H1 (cell line): ENCODE measurements around the gene SH3PXD2A. TPM values are rescaled to one million over a fixed set of nuclear protein-coding genes. Genes with fewer than 3 reads are reported as not detected.

Experiments
- CTCF ChIA-PET: fragments of 300-600 bp; sonication (Branson Sonifier 250); formaldehyde crosslinking; loops from one replicate; lab custom pipeline; 2021; ENCODE audit not compliant: partially characterized antibody; lab: Charles Lee
- POLR2A ChIA-PET: fragments of 300-600 bp; sonication (Branson Sonifier 250); formaldehyde crosslinking; loops from one replicate; lab custom pipeline; 2021; ENCODE audit warnings: inconsistent platforms; ENCODE audit not compliant: partially characterized antibody; lab: Charles Lee
- DNase-seq, 2 experiments: peaks; one replicate each; pipeline versions ENCODE4 v3.0.0 to v3.0.0-alpha.2; 2010 to 2022; ENCODE audit warnings: low spot score in 2 of 2, low read depth in 1 of 2, mixed read lengths in 1 of 2
- FAIRE-seq: peaks from 2 replicates; lab custom pipeline; 2011; peaks lifted over from hg19 to GRCh38; lab: Jason Lieb, UNC
- H2AFZ ChIP-seq: 2 replicates; pipeline ENCODE4 v1.8.1; 2012; ENCODE audit warnings: low read length, inconsistent platforms
- H2AK5ac ChIP-seq: 2 replicates; pipeline ENCODE4 v1.6.1; 2013; ENCODE audit warnings: low read depth, low read length
- H2BK120ac ChIP-seq: replicated peaks from 2 replicates; pipeline ENCODE3; 2013; ENCODE audit warnings: low read depth, low read length, inconsistent platforms
- H2BK12ac ChIP-seq: 2 replicates; pipeline ENCODE4 v1.6.1; 2013; ENCODE audit warnings: low read depth, low read length
- H2BK15ac ChIP-seq: 2 replicates; pipeline ENCODE4 v1.6.1; 2013; ENCODE audit warnings: low read length
- H2BK20ac ChIP-seq: 2 replicates; pipeline ENCODE4 v1.6.1; 2013; ENCODE audit warnings: low read length
- H2BK5ac ChIP-seq: 2 replicates; pipeline ENCODE4 v1.6.1; 2013; ENCODE audit warnings: low read depth, low read length
- H3K14ac ChIP-seq: 2 replicates; pipeline ENCODE4 v1.6.1; 2013; ENCODE audit warnings: inconsistent platforms; ENCODE audit not compliant: insufficient read length
- H3K18ac ChIP-seq: 2 replicates; pipeline ENCODE4 v1.6.1; 2013; ENCODE audit warnings: low read length; ENCODE audit errors: extremely low read depth
- H3K23ac ChIP-seq: 2 replicates; pipeline ENCODE4 v1.6.1; 2013; ENCODE audit warnings: inconsistent platforms; ENCODE audit not compliant: insufficient read length
- H3K23me2 ChIP-seq: 2 replicates; pipeline ENCODE4 v1.6.1; 2013; ENCODE audit warnings: low read depth, low read length
- H3K27ac ChIP-seq: 2 replicates; pipeline ENCODE4 v1.6.1; 2011; ENCODE audit warnings: low read depth, low read length, inconsistent platforms
- H3K27me3 ChIP-seq, 4 experiments: replicated peaks in 1 of 4; 1 replicate in 1 of 4; 2 replicates in 3 of 4; pipeline versions ENCODE4 v1.6.1 to v1.8.1; 2011 to 2013; ENCODE audit warnings: low read length in 3 of 4, mild to moderate bottlenecking in 3 of 4, inconsistent platforms in 2 of 4, mixed read lengths in 2 of 4, moderate library complexity in 1 of 4; ENCODE audit not compliant: control insufficient read depth in 3 of 4, insufficient read depth in 3 of 4; ENCODE audit errors: extremely low read depth in 1 of 4
- H3K36me3 ChIP-seq, 4 experiments: 2 replicates each; pipeline versions ENCODE4 v1.6.1 to v1.8.1; 2011 to 2013; ENCODE audit warnings: mild to moderate bottlenecking in 4 of 4, low read length in 3 of 4, moderate library complexity in 2 of 4, control low read depth in 1 of 4, inconsistent platforms in 1 of 4; ENCODE audit not compliant: insufficient read depth in 4 of 4, control insufficient read depth in 2 of 4
- H3K4ac ChIP-seq: replicated peaks from 2 replicates; pipeline ENCODE3; 2013; ENCODE audit warnings: low read length, low read depth, mixed read lengths, inconsistent platforms; ENCODE audit not compliant: insufficient read length
- H3K4me1 ChIP-seq, 4 experiments: replicated peaks in 1 of 4; 1 replicate in 1 of 4; 2 replicates in 3 of 4; pipeline versions ENCODE4 v1.6.1 to v1.8.1; 2011 to 2013; ENCODE audit warnings: low read length in 3 of 4, inconsistent platforms in 2 of 4, mixed read lengths in 1 of 4; ENCODE audit not compliant: insufficient read depth in 4 of 4, control insufficient read depth in 3 of 4
- H3K4me2 ChIP-seq, 2 experiments: 2 replicates each; pipeline versions ENCODE4 v1.6.1 to v1.8.1; 2011 to 2013; ENCODE audit warnings: low read depth in 2 of 2, low read length in 2 of 2, control low read depth in 1 of 2, inconsistent platforms in 1 of 2, mild to moderate bottlenecking in 1 of 2; ENCODE audit not compliant: insufficient read depth in 1 of 2
- H3K4me3 ChIP-seq, 4 experiments: fragments of 200-600, 300-600 bp in 1 of 4; sonication (generic), shearing (Covaris generic), sonication (Bioruptor Twin) in 1 of 4; 2 replicates each; pipeline versions ENCODE4 v1.5.1 to v1.8.1; 2011 to 2016; ENCODE audit warnings: low read length in 4 of 4, low read depth in 3 of 4, control low read depth in 2 of 4, inconsistent platforms in 2 of 4, mild to moderate bottlenecking in 2 of 4, mixed read lengths in 1 of 4, moderate library complexity in 1 of 4; ENCODE audit not compliant: insufficient read depth in 2 of 4; ENCODE audit errors: extremely low read depth in 1 of 4
- H3K56ac ChIP-seq: replicated peaks from 2 replicates; pipeline ENCODE3; 2013; ENCODE audit warnings: low read depth, mild to moderate bottlenecking, mixed read lengths, low read length, inconsistent platforms; ENCODE audit not compliant: insufficient read length
- H3K79me1 ChIP-seq: 2 replicates; pipeline ENCODE4 v1.6.1; 2013; ENCODE audit warnings: low read depth, low read length, control low read depth
- H3K79me2 ChIP-seq, 2 experiments: 2 replicates each; pipeline versions ENCODE4 v1.6.1 to v1.8.1; 2012 to 2013; ENCODE audit warnings: low read length in 2 of 2, mild to moderate bottlenecking in 2 of 2, inconsistent platforms in 1 of 2; ENCODE audit not compliant: insufficient read depth in 2 of 2, control insufficient read depth in 1 of 2
- H3K9ac ChIP-seq, 4 experiments: replicated peaks in 1 of 4; 1 replicate in 1 of 4; 2 replicates in 3 of 4; pipeline versions ENCODE4 v1.6.1 to v1.8.1; 2011 to 2013; ENCODE audit warnings: low read depth in 3 of 4, low read length in 3 of 4, control low read depth in 2 of 4, mild to moderate bottlenecking in 2 of 4, moderate library complexity in 2 of 4, inconsistent platforms in 1 of 4; ENCODE audit errors: extremely low read depth in 1 of 4
- H3K9me3 ChIP-seq, 2 experiments: 2 replicates each; pipeline versions ENCODE4 v1.6.1 to v1.8.1; 2012 to 2013; ENCODE audit warnings: mild to moderate bottlenecking in 2 of 2, moderate library complexity in 2 of 2, control low read depth in 1 of 2, inconsistent platforms in 1 of 2, low read depth in 1 of 2, low read length in 1 of 2, mixed read lengths in 1 of 2; ENCODE audit not compliant: insufficient read depth in 2 of 2
- H4K20me1 ChIP-seq, 2 experiments: replicated peaks in 1 of 2; 2 replicates each; pipeline versions ENCODE3 to v1.8.1; 2011 to 2013; ENCODE audit warnings: inconsistent platforms in 2 of 2, low read length in 2 of 2, mild to moderate bottlenecking in 1 of 2; ENCODE audit not compliant: insufficient read depth in 2 of 2, control insufficient read depth in 1 of 2
- H4K5ac ChIP-seq: 2 replicates; pipeline ENCODE4 v1.6.1; 2013; ENCODE audit warnings: low read length, low read depth, mixed read lengths, inconsistent platforms; ENCODE audit not compliant: insufficient read length
- H4K8ac ChIP-seq: 2 replicates; pipeline ENCODE4 v1.8.0; 2013; ENCODE audit warnings: mild to moderate bottlenecking, moderate library complexity, low read length, inconsistent platforms; ENCODE audit not compliant: insufficient read depth; ENCODE audit errors: extremely low read depth
- H4K91ac ChIP-seq: replicated peaks from 2 replicates; pipeline ENCODE3; 2013; ENCODE audit warnings: low read length, mixed read lengths, inconsistent platforms; ENCODE audit not compliant: insufficient read length
- CTBP2 ChIP-seq: IDR thresholded peaks from 2 replicates; pipeline ENCODE4 v1.7.0; 2011; ENCODE audit warnings: borderline replicate concordance, mild to moderate bottlenecking, moderate library complexity, mixed read lengths, low read length; ENCODE audit not compliant: insufficient read depth, insufficient read length
- CTCF ChIP-seq, 3 experiments: IDR thresholded peaks; 1 replicate in 2 of 3; 2 replicates in 1 of 3; pipeline versions ENCODE4 v1.5.1 to v1.6.1; 2011; ENCODE audit warnings: low read length in 3 of 3, mild to moderate bottlenecking in 3 of 3, inconsistent platforms in 2 of 3, low read depth in 1 of 3, moderate library complexity in 1 of 3; ENCODE audit not compliant: insufficient read depth in 1 of 3; ENCODE audit errors: control extremely low read depth in 1 of 3
- GABPA ChIP-seq: IDR thresholded peaks from 2 replicates; pipeline ENCODE4 v1.6.1; 2011; ENCODE audit warnings: mild to moderate bottlenecking, low read length, moderate library complexity, borderline replicate concordance; ENCODE audit not compliant: insufficient read depth
- SIN3A ChIP-seq, 2 experiments: IDR thresholded peaks in 1 of 2; conservative IDR thresholded peaks in 1 of 2; 2 replicates each; pipeline ENCODE4 v1.6.1; 2011 to 2012; ENCODE audit warnings: low read length in 2 of 2, improper control_type of control experiment in 1 of 2, low read depth in 1 of 2, mild to moderate bottlenecking in 1 of 2
- whole genome bisulfite sequencing, 2 experiments: shearing (Covaris generic) in 1 of 2; methylation state at CpG; one replicate each; pipeline versions ENCODE4 v1.1.6 to v1.1.7; 2013 to 2015; ENCODE audit warnings: low lambda C conversion rate in 2 of 2, mixed read lengths in 2 of 2, inconsistent platforms in 1 of 2, low coverage in 1 of 2, missing lambda C conversion rate in 1 of 2; ENCODE audit not compliant: insufficient replicate concordance in 2 of 2, insufficient coverage in 1 of 2, insufficient read length in 1 of 2; ENCODE audit errors: extremely low coverage in 1 of 2, missing lambda C conversion rate in 1 of 2; 5-methylcytosine and 5-hydroxymethylcytosine counted together
- polyA plus RNA-seq, 7 experiments: library from polyadenylated mRNA; depleted of rRNA in 3 of 7; stranded (reverse) in 5 of 7; unstranded in 2 of 7; fragments of >200 nt in 5 of 7; fragments of 200-250 nt in 2 of 7; gene quantifications; 1 replicate in 5 of 7; 2 replicates in 1 of 7; 4 replicates in 1 of 7; pipeline versions ENCODE4 v1.2.1 to v1.2.3, GENCODE V29; 2011 to 2013; ENCODE audit warnings: missing spikeins in 2 of 7, mixed read lengths in 2 of 7
- total RNA-seq: library from RNA; stranded (reverse); fragmentation: NEBNext Ultra II Directional; extraction: Animal tissue kit (Norgen Biotek cat#: 25700); gene quantifications from 2 replicates; pipeline ENCODE4 v1.2.1, GENCODE V29; 2021

The SH3PXD2A gene
- total and polyA plus RNA-seq, 2 of the 8 experiments (the other 6 are each of a cell fraction or from before 2014, with no cell fraction given): 5.4 to 16.3 TPM

DNA sequence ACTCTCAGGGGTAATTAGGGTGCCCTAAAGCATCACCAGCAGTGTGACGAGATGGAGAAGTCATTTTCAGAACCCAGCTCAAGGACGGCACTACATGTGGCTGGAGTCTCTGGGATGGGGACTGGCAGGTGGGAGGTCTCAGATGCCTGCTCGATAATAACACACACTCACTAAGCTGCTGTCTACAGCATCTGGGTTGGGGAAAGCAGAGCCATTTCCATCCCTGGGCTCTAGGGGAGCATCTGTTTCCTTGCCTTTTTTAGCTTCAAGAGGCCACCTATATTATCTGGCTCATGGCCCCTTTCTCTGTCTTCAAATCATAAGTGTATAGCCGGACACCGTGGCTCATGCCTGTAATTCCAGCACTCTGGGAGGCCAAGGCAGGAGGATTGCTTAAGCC, 79.6 kb downstream of the SH3PXD2A start:
- Histone ChIP-seq H3K27ac (no peak overlapping the region), H3K9ac (no peak overlapping the region), H2BK12ac (no peak overlapping the region), H3K23ac (no peak overlapping the region), H2AK5ac (no peak overlapping the region), H3K9me3 (no peaks in the 10 kb centered on the region), H3K79me1 (no peaks in the 10 kb centered on the region), H2BK15ac (no peak overlapping the region), H3K56ac (no peak overlapping the region), H3K4me3 (no peak overlapping the region), H3K4me1 (peaks cover 0 to 3% (median under 1%) of the 10 kb centered on the region in 4 experiments; a peak in 2 of 7 replicates), H4K8ac (no peak overlapping the region), H3K23me2 (peaks cover 5% of the 10 kb centered on the region; the same call in 1 of the 2 replicates), H2BK5ac (no peak overlapping the region), H3K4me2 (no peak overlapping the region), H2AFZ (no peak overlapping the region), H3K4ac (no peak overlapping the region), H4K5ac (no peak overlapping the region), H3K36me3 (no peaks in the 10 kb centered on the region), H2BK120ac (no peak overlapping the region), H4K91ac (no peak overlapping the region), H2BK20ac (no peak overlapping the region), H3K14ac (no peak overlapping the region), H4K20me1 (no peaks in the 10 kb centered on the region), H3K18ac (no peak overlapping the region), H3K27me3 (no peaks in the 10 kb centered on the region), H3K79me2 (no peaks in the 10 kb centered on the region)
- no peak for FAIRE-seq
- DNase-seq: no peak
- TF ChIP-seq CTBP2 (no peak), CTCF (IDR thresholded peaks at IDR 0.05; ENCODE audit: control extremely low read depth in 1 of 3, insufficient read depth in 1 of 3, low read depth in 1 of 3, low read length in 3 of 3) (peak in 1 of 3 experiments; percentile 23; a peak in 1 of 4 replicates), SIN3A (conservative IDR thresholded peaks at IDR 0.05 in 1 of 2, IDR thresholded peaks at IDR 0.05 in 1 of 2; ENCODE audit: low read depth in 1 of 2, low read length in 2 of 2) (no peak), GABPA (no peak)
- CTCF ChIA-PET: interaction anchor here (0.7 to 2.9 kb wide), 22 partner anchors 10 to 109 kb away, joined by 3 to 28 read pairs (median 4); no protein-coding TSS in a partner anchor
- POLR2A ChIA-PET: no interaction called here
- 91% methylated on average over 5 of the region's 5 CpGs; no CpG with 5 or more reads in 1 of the 2 experiments for WGBS, 2 experiments
